Retinal pigment epithelial cell (primary cell): Measurements from ENCODE around the gene SPTBN1.

Experiments
- DNase-seq: peaks from one replicate; pipeline ENCODE4 v3.0.0-alpha.2; 2010; ENCODE audit warnings: low read depth
- H3K4me3 ChIP-seq: 2 replicates; pipeline ENCODE4 v1.5.1; 2011; ENCODE audit warnings: mild to moderate bottlenecking, low read length, control low read depth, moderate library complexity
- TF ChIP-seq, protein P1 (sequence below): conservative IDR thresholded peaks from 2 replicates; pipeline ENCODE4 v1.5.1; 2011; ENCODE audit warnings: low read depth, low read length, control low read depth, inconsistent platforms

The SPTBN1 gene

GRCh38 chr2:54434229-54434628 lies 21.9 kb upstream of the SPTBN1 start:
- H3K4me3 ChIP-seq: no peak overlapping the region
- DNase-seq: no peak
- TF ChIP-seq, protein P1, sequence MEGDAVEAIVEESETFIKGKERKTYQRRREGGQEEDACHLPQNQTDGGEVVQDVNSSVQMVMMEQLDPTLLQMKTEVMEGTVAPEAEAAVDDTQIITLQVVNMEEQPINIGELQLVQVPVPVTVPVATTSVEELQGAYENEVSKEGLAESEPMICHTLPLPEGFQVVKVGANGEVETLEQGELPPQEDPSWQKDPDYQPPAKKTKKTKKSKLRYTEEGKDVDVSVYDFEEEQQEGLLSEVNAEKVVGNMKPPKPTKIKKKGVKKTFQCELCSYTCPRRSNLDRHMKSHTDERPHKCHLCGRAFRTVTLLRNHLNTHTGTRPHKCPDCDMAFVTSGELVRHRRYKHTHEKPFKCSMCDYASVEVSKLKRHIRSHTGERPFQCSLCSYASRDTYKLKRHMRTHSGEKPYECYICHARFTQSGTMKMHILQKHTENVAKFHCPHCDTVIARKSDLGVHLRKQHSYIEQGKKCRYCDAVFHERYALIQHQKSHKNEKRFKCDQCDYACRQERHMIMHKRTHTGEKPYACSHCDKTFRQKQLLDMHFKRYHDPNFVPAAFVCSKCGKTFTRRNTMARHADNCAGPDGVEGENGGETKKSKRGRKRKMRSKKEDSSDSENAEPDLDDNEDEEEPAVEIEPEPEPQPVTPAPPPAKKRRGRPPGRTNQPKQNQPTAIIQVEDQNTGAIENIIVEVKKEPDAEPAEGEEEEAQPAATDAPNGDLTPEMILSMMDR: no peak

DNA sequence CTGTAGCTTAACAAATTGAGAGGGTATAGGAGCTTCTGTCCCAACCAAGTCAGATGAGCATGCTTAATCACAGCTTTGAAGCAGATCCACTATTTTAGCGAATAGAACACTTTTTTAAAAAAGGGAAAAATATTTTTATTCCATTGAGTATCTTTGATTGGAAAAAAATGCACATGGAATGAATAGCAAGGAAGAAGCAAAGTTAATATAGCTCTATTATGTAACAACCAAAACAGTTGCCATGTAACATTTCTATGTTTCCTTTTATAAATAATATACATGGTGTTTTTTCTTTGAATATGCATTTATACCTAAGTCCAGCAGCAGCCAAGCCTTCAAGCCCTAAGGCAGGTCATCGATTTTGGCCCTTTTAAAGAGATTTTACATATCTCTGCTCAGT lies 21.4 kb upstream of the SPTBN1 start:
- DNase-seq: no peak
- TF ChIP-seq, protein P1: no peak

DNA sequence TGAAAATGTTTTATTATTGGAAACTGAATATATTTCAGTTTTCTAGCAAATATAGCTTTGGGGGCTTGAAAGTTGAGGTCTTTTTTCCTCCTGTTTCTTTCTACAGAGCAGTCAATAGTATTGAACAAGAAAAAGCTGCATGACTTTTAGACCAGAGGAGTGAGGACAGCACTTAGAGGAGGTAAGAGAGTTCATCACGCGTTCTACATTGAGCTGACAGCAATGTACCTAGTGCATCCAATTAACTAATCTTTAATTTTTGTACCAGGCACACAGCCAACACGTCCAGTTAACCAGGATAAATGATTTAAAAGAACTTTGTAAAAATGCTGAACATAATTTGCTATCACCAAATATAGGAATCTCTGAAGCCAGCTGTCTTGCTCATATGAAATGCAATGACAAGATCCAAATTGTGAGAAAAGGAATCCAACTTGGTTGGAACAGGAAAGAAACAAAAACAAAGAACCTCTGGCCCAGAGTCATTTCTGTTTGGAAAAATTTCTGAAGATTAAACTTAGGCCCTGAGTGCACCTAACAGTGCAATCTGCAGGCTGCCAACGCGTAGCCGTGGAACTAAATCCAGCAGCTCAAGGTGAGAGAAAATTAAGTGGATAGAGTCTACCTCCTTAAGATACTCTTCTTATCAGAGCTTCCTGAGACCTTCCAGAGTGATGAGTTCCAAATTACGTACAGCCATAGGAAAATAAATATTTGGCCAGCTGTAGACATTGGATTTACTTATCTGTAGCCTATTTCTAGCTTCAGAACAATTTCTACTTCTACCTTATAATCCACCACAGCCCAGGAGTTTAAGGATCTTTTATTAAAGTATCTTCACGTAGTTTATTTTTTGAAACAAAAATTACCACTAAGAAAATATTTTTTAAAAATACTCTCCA lies 20.6 kb upstream of the SPTBN1 start:
- TF ChIP-seq, protein P1: no peak
- no peak for DNase-seq
- no peak overlapping the region for H3K4me3 ChIP-seq

More for the DNA sequence above, 21.4 kb upstream of the SPTBN1 start:
- H3K4me3 ChIP-seq: no peak overlapping the region

- TF ChIP-seq, protein P1: no peak
- no peak overlapping the region for H3K4me3 ChIP-seq
- DNase-seq: no peak
Observed at GRCh38 chr2:54437588-54437987, 18.5 kb upstream of the SPTBN1 start.

DNA sequence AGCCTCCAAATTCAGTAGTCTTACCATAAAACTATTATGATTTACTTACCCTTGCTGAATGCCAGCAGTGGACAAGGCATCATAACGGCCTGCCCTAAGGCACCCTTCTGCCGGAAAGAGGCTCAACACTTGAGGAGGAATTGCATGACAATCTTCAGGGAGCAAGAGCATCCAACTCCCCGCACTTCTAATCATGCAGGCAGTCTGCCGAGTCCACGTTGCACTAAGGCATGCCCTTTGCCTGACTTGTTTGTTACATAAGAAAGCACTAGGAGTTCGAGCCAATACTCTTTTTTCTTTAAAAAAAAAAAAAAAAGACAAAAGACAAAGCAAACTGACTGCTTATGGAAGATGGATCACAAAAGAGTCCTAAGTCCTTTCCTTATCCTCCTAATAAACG lies 17.9 kb upstream of the SPTBN1 start:
- DNase-seq: no peak
- H3K4me3 ChIP-seq: no peak overlapping the region
- TF ChIP-seq, protein P1: no peak

DNA sequence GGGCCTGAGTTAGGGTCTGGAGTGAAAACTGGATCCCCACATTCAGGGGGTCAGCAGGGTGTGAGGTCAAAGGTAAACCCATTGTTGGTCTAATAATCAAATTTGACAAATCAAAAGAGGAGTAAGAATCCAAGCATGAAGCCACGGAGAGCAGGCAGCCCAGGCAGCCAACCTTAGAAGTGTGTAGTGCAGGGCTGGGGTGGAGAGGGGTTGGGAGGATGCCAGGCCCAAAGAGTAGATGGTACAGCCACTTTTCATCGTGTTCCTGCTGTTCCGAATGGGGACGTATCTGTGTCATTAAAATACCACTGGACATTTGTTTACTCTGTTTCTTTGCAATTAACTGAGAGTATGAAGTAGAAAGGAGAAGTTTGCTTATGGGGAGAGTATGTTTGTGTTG lies 16.5 kb upstream of the SPTBN1 start:
- no peak for DNase-seq
- no peak overlapping the region for H3K4me3 ChIP-seq
- TF ChIP-seq, protein P1: no peak

DNA sequence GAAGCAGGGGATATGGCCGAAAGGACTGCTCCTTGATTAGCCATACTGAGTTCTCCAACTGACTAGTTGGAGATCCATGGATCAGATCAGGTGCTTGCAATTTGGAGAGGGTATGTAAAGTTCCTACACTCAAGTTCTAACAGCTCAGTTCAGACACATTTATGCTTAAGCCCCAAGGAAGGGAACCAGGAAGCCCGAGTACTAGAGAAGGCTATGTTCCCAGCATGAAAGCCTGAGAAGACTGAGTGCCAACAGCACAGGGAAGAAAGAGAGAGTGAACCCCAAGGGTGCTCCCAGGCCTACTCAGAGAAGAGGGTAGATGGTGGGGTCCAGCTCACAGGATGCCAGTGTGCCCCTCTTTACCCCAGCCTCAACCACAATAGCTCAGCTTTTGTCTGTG lies 16.1 kb upstream of the SPTBN1 start:
- DNase-seq: no peak
- H3K4me3 ChIP-seq: no peak overlapping the region
- TF ChIP-seq, protein P1: no peak
